Omental fat pad (tissue), 4 donors: Measurements from ENCODE around the gene BROX. TPM values are rescaled to one million over a fixed set of nuclear protein-coding genes. Genes with fewer than 3 reads are reported as not detected.
A peak's percentile ranks its signal among the peaks of the same experiment; 100 is the strongest.

Source experiments
- ATAC-seq: fragments of 150-250 bp; one replicate; pipeline ENCODE4 v1.9.1; 2016; ENCODE audit warnings: mild to moderate bottlenecking, moderate library complexity; ENCODE audit not compliant: low FRiP score
- DNase-seq: peaks from one replicate; pipeline ENCODE4 v3.0.0-alpha.2; 2019; ENCODE audit warnings: low spot score
- total RNA-seq, 4 donors: library from RNA; depleted of rRNA; stranded (reverse); fragments of >200 nt; gene quantifications; one replicate each; pipeline ENCODE4 v1.1.0, GENCODE V29; 2016
- TF ChIP-seq, protein P1 (sequence below), 3 donors: fragments of 450-650 bp; IDR thresholded peaks; one replicate each; pipeline ENCODE4 v1.5.1; 2016 to 2017; ENCODE audit warnings: antibody characterized with exemption in 3 of 3, mild to moderate bottlenecking in 3 of 3, moderate library complexity in 2 of 3

Gene BROX
- total RNA-seq, 4 donors from 2014 or later, result 23.9 to 53.3 (median 39.8) TPM

DNA sequence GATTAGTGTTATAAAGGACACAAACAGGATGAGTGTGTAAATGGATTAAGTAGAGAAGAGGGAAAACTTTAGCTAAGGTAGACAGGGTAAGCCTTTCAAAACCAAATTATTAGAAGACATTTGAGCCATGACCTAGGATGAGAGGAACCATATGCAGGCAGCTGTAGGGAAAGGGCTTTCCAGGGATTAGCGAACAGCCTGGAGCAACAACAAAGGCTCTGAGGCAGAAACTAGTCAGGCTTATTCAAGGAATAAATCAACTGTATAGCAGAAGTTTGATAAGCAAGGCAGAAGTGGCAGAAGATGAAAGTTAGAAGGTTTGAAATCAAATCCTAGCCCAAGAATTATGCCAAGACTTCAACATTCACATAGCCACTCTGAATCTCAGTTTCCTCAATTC, 21.3 kb upstream of the BROX start:
- TF ChIP-seq, protein P1, sequence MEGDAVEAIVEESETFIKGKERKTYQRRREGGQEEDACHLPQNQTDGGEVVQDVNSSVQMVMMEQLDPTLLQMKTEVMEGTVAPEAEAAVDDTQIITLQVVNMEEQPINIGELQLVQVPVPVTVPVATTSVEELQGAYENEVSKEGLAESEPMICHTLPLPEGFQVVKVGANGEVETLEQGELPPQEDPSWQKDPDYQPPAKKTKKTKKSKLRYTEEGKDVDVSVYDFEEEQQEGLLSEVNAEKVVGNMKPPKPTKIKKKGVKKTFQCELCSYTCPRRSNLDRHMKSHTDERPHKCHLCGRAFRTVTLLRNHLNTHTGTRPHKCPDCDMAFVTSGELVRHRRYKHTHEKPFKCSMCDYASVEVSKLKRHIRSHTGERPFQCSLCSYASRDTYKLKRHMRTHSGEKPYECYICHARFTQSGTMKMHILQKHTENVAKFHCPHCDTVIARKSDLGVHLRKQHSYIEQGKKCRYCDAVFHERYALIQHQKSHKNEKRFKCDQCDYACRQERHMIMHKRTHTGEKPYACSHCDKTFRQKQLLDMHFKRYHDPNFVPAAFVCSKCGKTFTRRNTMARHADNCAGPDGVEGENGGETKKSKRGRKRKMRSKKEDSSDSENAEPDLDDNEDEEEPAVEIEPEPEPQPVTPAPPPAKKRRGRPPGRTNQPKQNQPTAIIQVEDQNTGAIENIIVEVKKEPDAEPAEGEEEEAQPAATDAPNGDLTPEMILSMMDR (IDR thresholded peaks at IDR 0.05), result no peak
- ATAC-seq (no peak), DNase-seq (no peak)

DNA sequence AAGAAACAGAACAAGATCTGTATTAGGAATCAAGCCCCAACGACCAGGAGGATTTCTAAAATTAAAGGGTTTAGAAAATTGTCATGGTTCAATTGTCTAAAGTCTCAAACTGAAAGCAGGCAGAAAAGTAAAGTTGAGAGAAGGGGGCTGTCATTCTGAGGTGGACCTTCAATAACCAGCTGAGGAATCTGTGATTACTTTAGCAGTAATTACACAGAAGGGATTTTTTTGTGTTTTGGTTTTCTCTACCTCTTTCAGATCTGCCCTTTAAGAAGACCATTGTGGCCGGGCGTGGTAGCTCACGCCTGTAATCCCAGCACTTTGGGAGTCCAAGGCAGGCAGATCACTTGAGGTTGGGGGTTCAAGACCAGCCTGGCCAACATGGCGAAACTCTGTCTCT, 17.4 kb upstream of the BROX start:
- TF ChIP-seq, protein P1 (IDR thresholded peaks at IDR 0.05), result no peak
- DNase-seq, result no peak
- ATAC-seq, result no peak

DNA sequence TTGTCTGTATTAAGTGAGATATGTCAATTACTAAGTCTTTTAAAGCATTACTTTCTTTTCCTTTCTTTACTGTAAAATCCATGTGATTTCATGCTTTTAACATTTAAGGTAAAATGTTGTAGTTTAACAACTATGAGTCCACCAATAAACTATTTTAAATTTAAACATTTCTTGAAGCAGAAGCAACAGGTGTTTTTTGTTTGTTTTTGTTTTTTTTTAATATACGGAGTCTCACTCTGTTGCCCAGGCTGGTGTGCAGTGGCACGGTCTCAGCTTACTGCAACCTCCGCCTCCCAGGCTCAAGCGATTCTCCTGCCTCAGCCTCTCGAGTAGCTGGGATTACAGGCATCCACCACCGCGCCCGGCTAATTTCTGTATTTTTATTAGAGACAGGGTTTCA, 15.6 kb upstream of the BROX start:
- no peak for ATAC-seq

DNA sequence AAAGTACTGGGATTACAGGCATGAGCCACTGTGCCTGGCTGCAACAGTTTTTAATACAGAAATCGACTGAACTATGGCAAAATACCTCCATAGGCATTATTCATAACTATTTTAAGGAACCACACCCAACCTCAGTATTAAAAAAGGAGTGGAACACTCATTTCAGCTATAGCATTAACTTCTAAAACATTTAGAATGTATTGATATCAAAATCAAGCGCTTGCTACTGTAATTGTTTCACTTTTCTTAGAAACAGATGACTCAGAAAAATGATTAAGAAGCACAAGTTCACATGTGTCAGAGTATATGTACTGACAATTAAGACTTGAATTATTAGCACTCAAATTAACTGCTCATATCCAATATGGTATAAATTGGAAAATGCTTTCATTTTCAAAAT, 15.2 kb upstream of the BROX start:
- DNase-seq (no peak), ATAC-seq (peak; percentile 19)
- TF ChIP-seq, protein P1 (IDR thresholded peaks at IDR 0.05), result no peak

More for the DNA sequence above, 15.6 kb upstream of the BROX start:
- no peak for DNase-seq
- TF ChIP-seq, protein P1 (IDR thresholded peaks at IDR 0.05), result no peak

DNA sequence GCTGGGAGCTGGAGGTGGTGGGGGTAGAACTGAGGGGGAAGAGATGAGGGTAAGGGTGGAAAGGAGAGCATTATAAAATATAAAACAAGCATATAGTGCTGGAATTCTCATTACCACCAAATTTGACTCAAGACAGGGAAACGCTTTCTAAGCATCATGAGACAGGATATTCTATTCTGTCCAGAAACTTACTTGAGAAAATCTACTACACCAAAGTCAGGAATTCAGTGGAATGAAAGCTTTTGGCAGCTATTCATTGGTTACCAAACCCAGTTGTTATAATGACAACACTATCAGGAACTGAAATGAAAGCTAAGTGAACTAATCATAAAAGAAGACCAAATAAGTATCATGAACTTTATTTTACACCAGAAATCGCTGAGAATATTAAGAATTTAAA, 14.5 kb upstream of the BROX start:
- peak; percentile 72 for ATAC-seq
- TF ChIP-seq, protein P1 (IDR thresholded peaks at IDR 0.05), result no peak
- DNase-seq, result no peak

DNA sequence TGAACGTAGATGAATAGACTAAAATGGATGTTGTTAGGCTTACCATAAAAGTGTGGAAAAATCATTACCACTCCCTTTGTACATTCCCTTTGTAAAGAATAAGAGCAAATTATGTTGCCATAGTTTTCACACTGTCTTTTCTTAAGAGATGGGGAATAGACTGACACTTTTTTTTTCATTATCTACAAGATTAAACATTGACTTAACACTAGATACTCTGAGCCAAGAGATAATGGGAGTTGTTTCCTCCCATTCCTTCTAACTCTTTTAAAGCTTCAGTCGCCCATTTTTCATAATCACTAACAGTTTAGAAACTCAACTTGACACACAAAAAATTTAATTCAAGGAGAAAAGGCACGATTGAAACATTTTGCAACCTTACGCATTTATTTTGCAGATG, 10.2 kb upstream of the BROX start:
- ATAC-seq, result peak; percentile 58
- TF ChIP-seq, protein P1 (IDR thresholded peaks at IDR 0.05), result no peak
- DNase-seq, result no peak

DNA sequence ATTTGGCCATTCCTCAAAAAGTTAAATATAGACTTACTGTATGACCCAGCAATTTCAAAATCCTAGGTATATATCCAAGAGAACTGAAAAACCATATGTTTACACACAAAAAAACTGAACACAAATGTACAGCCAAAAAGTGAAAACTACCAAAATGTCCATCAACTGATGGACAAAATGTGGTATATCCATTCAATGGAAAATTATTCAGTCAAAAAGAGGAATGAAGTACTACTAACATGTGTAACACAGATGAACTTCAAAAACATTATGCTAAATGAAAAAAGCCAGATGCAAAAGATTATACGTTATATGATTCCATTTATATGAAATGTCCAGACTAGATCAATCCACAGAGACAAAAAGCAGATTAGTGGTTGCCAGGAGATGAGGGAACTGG, 8.1 kb upstream of the BROX start:
- TF ChIP-seq, protein P1 (IDR thresholded peaks at IDR 0.05), result no peak
- DNase-seq (no peak), ATAC-seq (no peak)
